Activated gamma-delta T cell (primary cell): ENCODE measurements around the gene CARD10.

Experiments
- DNase-seq: peaks from one replicate; lab custom pipeline; 2025; lab: John Stamatoyannopoulos, UW

CARD10 gene

DNA sequence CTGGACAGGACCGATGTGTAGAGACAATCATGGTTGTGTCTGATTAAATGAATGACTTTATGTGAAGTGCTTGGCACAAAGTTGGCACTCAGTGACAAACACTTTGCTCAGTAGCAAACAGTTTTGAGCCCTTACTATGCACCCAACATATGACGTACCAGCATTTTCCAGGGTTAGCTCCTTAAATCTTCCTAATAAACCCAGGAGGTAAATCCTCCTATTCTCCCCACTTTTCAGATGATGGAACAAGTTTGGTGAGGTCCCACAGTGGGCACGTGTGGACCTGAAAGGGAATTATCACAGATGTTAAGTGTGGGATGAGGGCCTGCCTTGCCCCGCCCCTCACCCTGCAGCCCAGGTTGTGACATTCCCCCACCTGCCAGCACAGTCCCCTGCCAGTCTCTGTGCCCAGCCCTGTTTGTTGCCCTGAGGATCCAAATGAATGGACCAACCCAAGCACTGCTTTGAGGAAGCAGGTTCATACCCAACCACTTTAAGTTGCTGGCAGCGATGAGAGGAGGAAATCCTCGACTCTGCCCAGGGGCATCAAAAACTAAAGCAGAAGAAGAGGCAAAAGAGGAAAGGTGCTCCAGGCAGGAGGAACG lies 6.6 kb upstream of the CARD10 start:
- DNase-seq: no peak

DNA sequence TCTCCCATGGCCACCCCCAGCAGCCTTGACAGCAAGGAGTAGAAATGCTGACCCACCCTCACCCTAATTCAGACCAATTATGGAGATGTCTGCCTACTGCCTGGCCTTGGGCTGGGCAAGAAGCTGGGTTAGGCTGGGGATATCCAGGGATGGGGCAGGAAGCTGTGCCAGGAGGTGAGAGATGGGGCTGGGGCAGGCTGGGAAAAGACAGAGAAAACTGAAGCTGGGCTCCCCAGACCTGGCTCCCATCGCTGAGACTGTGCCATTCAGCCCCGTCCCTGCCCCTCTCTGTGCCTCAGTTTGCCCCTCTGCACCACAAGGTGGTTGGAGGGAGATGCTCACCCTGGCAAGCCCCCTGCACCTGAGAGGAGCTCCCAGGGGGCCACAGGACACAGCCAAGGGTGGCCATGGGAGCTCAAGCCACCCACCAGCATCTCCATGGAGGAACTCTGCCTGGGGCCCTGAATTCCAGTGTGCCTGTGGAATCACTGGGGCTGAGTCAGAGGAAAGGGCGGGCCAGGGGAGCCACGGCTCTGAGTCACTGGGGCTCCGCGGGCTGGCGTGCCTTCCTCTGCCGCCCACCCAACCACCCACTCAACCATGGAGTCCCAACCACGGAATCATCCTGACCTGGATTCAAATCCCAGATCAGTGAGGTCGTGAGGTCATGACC lies 6.0 kb upstream of the CARD10 start:
- DNase-seq: no peak

DNA sequence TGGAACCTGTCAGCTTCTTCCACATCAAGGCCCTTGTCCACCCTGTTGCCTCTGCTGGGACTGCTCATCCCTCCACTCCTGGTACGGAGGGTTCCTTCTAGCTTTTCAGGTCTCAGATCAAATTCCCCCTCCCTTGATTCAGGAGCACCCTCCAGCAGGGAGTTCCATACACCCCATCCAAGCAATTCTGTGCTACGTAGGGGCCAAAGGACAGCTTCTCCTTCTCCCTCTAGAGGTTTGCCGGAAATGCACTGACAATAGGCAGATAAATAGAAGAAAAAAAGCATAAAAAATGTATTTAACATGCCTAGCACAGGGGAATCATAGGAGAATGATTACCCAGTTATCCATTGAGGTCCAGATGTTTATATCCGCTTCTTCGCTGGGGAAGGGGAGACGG lies 3.3 kb upstream of the CARD10 start:
- no peak for DNase-seq

DNA sequence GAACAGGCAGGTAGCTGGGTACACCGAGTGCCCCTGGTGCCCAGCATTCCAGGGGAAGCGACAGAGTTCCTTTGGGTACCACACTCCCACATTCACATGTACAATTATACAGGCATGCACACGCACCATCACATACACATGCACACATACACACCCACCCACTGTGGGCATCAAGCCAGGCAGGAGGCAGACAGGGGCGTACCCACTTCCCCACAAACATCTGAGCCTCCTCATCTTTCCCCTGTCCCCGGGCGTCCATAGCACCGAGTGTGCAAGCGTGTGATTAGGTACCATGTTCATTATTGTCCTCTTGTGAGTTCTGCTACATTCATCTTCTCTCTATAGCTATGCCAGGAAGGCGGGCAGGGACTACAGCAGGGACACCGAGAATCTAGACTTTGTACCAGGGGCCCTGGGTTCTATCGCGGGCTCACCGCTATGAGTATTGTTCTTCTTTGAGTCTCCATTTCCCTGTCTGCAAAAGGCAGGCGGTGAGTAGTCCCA lies 2.1 kb upstream of the CARD10 start:
- DNase-seq: no peak

DNA sequence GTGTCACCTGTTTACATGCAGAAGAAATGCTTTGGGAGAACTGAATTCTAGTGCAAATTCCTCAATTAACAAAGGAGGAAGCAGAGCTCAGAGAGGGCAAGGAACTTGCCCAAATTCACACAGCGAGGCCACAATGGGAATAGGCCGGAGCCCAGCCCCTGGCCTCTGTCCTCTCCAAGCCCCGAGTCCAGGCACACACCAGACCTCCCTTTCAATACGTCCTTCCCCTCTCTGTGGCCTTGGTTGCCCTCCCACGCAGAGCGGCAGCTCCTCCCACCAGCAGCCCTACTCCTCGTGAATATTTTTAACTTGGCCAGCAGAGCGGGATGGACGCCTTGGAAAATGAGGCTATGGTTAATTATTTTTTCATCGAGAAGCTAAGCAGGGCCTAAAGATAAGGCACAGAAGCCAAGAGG lies 1.6 kb upstream of the CARD10 start:
- DNase-seq: no peak

DNA sequence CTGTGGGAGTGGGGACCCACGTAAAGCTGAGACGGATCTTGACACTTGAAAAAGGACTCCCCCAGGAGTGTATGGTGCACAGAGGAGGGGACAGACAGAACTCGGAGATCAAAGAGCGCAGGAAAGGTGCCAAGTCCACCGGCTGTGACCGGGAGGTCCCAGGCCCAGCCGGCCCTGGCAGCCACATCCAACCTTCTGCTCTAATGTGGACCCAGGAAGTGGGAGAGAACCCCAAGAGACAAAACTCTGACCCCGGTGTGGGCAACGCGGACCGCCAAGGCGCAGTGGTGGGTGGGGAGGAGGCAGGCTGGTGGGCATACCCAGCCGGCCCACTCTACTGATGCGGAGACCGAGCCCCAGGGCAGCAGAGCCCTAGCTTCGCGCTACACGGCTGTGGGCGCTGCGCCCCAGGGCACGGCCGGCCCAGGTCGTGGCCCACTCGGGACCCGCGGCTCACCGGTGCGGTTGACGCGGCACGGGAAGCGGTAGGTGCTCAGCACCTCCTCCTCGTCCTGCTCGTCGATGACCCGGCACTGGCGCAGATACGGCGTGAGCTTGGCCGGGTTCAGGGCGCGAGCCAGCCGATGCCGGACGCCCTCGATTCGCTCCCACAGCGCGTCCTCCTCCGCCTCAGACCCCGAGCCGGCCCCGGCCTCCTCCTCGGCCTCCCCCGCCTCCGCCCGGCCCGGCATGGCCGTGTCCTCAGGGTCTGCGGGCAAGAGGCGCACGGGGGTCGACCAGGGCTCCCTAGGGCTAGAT lies 527 bp downstream of the CARD10 start:
- DNase-seq: no peak

DNA sequence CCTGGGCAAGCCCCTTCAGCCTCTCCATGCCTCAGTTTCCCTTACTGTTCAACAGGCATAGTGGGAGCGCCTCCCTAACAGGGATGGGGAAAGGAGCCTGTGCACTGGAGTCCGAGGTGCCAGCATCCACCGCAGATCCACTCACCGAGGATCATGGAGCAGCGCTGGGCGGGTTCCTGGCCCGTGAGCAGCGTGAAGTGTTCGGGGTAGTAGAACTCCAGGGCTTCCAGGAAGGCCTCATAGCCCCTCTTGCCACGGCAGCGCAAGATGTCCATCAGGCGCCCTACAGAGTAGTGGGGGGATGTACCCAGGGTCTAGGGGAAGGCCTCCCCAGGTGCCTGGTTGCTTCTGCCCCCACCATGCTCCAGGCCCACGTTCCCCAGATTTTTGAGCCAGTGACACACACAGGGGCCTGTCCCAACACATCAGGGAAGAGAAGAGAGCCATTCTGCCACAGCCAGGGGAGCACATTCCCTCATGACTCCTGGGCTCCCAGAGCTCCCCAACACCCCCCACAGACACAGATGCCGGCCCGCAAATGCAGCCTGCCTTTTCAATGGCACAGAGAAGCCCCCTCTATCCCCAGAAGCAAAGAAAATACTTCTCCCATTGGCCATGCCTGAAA lies 1.3 kb downstream of the CARD10 start:
- DNase-seq: no peak

DNA sequence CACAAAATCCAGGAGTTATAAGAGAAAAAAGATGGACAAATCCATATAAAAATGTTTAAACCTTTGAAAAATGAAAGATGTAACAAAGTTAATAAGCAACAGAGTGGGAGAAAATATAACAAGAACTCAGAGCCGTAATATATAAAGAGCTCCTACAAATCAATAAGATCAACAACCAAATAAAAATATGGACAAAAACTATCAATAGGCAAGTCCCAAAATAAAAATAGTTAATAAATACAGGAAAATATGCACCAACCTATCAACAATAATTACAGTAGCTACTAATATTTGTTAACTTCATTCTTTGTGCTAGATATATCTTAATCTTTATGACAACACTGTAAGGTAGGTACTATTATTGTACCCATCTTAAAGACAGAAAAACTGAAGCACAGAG lies 2.8 kb downstream of the CARD10 start:
- no peak for DNase-seq

DNA sequence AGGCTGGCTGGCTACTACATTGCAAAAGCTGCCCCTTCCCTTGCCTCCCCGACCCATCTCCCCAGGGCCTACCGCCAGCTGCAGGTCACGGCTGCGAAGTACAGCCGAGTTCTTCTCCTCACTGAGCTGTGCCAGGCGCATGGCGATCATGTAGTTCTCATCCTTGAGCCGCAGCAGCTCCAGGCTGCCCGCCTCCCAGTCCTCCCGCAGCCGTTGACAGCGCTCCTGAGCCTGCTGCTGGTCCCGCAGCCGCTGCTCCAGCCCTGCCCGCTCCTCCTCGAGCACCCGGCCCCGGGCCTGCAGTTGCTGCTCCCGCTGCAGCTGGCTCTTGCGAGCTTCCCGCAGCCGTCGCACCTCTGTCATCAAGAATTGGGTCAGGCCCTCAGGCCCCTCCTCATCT lies 3.3 kb downstream of the CARD10 start:
- DNase-seq: no peak

DNA sequence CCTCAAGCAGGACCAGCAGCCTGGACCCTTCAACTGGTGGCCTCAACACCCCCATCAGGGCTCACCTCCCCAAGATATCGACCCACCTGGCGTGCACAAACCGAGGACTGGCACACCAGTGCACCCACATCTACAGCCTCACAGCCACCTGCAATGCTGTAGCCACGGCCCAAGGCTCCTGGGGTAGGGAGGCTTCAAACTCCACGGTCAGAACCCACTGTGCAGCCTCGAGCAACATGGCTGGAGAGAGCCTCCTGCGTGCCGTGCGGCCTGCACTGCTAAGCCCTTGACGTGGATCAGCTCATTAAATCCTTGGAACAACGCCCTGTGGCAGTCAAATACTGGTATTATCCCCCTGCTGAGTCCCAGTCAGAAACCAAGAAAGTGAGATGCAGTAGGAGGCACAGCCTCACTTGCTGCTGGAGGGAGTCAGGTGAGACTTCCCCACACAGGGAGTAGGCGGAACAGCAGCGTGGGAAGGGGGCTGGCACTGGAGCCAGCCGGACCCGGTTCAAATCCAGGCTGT lies 4.6 kb downstream of the CARD10 start:
- DNase-seq: no peak

DNA sequence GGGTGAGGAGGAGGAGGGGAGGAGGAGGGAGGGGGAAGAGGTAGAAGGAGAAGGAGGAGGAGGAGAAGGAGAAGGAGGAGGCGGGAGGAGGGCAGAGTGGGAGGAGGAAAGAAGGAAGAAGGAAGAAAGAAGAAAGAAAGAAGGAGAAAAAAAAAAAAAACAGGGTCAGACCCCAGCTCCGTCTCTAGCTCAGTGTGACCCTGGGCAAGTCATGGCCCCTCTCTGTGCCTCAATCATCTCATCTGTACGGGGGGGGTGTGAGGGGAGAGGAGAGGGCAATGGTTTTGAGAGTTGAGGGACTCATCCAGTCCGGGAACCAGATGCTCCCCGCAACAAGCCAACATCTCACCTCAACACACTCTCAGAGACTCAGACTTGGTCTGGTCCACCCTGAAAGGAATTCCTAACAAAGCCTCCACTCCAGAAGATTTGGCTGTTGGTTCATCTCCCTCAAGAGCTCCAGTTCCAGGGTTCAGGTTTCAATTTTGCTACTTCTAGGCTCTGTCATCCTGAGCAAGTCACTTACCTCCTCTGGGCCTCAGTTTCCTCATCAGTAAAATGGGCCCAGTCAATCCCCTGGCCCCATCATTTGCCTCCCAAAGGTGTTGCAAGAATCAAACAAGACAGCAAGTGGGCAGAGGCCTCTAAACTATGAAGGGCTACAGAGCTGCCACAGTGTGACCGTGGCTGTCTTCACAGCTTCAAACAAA lies 7.7 kb downstream of the CARD10 start:
- DNase-seq: no peak

DNA sequence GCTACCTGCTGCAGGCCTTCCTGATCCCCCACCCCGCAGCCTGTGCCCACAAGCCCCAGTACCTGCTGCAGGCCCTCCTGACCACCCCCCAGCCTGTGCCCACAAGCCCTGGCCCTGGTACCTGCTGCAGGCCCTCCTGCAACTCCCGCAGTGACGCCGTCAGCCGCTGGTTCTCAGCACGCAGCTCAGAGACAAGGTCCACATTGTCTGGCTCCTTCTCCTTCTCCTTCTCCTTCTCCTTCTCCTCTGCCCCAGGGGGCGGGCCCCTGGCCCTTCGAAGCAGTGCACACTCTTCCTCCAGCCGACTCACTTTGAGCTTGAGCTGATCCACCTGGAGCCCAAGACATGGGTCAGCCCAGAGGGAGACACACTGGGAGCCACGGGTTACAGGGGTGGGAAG lies 9.1 kb downstream of the CARD10 start:
- DNase-seq: no peak

DNA sequence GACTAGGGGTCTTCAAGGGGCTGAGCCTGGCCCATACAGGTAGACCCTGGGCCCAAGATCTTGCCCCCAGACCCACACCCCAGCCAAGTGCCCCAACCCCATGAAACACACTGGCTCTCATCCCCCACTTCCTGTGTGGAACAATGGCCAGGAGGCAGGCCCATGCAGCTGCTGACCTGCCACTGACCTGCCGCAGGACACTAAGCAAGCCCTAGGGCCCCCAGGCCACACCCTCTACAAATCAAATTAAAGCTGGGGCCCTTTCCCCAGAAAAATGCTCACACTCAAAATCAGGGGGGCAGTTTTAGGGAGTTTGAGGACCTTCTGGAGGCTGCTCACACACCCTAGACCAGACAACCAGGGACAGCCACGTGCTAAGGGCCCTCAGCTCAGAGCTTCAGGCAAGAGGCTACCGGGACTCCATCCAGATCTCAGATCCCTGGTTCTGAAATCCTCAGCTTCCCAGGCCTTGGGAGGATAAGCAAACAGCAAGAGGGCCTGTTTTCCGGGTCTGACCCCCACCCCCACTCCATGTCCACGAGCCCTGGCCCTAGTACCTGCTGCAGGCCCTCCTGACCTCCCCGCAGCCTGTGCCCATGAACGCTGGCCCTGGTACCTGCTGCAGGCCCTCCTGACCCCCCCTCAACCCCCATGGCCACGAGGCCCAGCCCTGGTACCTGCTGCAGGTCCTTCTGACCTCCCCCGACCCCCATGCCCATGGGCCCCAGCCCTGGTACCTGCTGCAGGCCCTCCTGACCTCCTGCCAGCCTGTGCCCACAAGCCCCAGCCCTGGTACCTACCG lies 10.0 kb downstream of the CARD10 start:
- no peak for DNase-seq

DNA sequence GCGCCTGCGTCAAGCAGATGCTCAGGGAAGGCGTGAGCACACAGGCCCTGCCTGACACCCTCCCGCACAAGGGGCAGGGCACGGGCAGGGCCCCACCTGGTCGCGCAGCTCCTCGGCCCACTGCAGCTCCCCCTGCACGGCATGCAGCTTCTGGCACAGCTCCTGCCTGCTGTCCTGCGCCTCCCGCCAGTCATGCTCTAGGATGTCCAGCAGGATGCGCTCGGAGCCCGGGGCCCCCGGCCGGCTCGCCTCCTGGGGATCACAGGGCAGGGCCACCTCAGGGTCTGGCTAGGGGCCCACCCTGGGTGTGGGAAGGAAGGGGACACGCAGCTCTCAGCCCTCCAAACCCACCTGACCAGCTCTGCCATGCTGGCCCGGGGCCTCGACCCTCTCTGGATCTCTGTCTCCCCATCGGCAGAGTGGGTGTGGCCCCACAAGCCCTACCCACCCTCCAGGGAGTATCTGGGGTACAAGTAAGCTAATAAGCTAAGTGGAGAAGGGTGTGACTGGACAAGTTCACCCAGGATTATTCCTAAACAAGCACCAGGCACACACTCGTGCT lies 10.7 kb downstream of the CARD10 start:
- no peak for DNase-seq

DNA sequence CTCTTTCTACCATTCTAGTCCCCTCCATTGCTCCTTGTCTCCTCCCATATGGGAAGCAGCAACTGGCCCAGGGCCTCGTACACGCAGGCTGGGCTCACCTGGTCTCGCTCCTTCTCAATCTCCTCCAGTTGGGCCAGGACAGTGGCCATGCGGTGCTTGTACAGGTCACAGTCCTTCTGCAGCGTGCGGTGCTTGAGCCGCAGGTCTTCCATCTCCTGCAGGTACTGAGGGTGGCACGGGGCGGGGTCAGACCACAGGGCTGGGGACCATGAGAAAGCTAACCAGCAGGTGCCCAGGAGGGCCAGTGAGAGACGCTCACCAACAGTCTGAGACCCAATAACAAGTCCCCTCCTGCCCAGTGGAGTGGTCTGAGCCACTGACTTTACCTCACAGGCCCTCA lies 11.5 kb downstream of the CARD10 start:
- no peak for DNase-seq

DNA sequence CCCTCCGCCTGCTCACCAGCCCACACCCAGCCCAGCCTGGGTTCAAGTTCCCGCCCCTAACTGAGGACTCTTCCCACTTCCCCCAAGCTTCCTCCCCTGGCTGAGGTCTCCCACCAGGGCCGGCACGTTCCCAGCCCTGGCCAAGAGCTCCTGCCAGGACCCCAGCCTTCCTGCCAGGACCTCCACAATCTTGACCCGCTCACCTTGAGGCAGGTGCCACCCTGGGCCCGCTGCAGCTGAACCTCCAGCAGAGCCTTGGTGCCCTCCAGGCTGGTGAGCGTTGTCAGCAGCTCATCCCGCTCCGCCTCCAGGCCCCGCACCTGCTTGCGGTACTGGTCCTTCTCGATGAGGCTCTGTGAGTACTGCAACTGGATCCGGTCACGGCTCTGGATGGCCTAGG lies 13.2 kb downstream of the CARD10 start:
- no peak for DNase-seq

DNA sequence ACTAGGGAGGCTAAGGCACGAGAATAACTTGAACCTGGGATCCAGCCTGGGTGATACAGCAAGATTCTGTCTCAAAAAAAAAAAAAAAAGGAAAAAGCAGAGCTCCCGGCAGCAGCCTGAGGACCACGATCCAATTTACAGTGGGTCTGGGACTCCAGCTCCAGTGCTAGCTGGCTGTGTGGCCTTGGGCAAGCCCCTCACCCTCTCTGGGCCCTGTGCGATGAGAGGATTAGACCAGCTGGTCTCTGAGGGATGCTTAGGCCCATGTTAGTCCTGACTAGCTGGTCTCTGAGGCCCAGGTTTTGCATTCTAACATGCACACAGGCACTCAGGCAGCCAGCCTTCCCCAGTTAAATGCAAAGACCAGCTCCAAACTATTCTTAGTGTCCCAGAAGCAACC lies 13.7 kb downstream of the CARD10 start:
- DNase-seq: no peak

DNA sequence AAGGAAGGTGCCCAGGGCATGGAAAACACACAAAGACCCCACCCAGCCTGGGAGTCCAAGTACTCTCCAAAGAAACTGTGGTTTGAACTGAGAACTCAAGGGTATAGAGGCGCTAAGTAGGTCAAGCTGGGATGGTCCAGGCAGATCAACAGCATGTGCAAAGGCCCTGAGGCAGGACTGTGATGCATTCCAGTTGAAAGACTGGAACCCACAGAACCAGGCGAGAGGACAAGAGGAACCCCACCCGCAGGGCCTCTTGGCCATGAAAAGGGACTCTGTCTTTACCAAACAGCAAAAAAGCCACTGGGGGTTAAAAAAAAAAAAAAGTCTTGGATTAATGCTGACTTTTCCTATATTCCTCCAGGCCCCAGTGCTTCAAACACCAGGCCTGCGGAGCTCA lies 14.3 kb downstream of the CARD10 start:
- DNase-seq: no peak

DNA sequence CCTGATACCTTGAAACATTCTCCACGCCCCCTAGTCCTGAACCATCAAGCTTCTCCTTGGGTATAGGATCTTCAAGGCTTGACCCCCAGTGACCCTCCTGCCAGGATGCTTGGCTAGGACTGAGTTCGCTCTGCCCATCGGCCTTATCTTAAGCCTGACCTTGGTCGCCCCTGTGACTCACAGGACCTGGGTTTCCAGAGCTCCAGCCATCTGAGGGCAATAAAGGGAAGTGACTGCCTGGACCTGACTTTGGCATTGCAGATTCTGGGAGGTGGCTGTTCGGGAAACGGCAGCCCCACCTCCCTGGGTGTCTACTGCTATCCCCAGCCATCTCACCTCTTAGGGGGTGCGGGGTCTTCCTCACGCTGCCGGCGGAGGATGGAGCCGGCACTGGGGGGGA lies 15.4 kb downstream of the CARD10 start:
- DNase-seq: no peak

DNA sequence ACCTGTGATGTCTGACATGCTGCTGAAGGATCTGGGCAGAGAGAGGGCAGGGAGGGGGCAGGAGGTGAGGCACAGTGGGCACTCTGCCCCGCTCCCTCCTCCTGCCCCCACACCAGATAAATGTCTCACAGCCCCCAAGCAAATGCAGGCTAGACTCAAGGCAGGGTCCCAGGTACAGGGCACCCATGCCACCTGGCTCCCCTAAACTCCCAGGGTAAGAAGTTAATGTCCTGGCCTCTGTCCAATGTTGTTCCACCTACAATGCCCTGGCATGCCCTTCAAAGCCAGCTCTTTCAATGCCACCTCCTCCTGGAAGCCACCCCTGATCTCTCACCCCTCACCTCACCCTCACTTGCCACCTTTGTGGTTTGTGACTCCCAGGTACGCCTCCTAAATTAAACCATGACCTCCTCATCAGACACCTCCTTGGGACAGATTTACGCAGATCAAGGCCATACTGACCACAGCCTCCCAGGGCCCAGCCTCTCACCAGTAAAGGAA lies 16.0 kb downstream of the CARD10 start:
- no peak for DNase-seq
